Heart left ventricle (tissue), 13 donors: ENCODE data around the gene CX3CR1.

ENCODE experiments used
- CTCF ChIP-seq, 12 donors: fragments of 200-600 bp; sonication (generic) in 4 of 12; IDR thresholded peaks; one replicate each; pipeline versions ENCODE4 v1.5.0 to v1.8.0; 2018 to 2022; ENCODE audit warnings: antibody characterized with exemption in 12 of 12, mild to moderate bottlenecking in 5 of 12
- POLR2A ChIP-seq, 2 donors: fragments of 450-650 bp; IDR thresholded peaks; one replicate each; pipeline ENCODE4 v1.6.1; 2017; ENCODE audit warnings: antibody characterized with exemption in 2 of 2, mild to moderate bottlenecking in 2 of 2, moderate library complexity in 2 of 2
- donor health status: ischemic (EF 13 %, LVEDD 7.1; RV severe dilation, severe dysfunction).
- donor health status: DM: no; HTN: yes; CAD: no.
- donor health status: DM: no; HTN: no; CAD: no.
- donor health status: ischemic (EF 25% LVEDD 6.9; RV normal size, moderate dysfunction).
- donor health status: ischemic (EF 25% LVEDD 5.7; RV mildly dilated, moderate dysfunction).
- donor health status: ischemic (EF 35%, LVEDD 5.7; RV mildly dilated, moderate dysfunction).
- donor health status: nonischemic (EF 11% LVEDD 7.7; RV severe dilation, severe dysfunction).
- donor health status: DM: yes; HTN: yes; CAD: no.
- donor health status: PGD.
- donor health status: ischemic (EF 29% LVEDD 5.4; RV normal size, mild dysfunction).
- donor health status: nonischemic (EF 23%, LVEDD 6.1; RV moderate dilation, normal function).

- TF ChIP-seq POLR2A (IDR thresholded peaks at IDR 0.05) (no peak), CTCF (IDR thresholded peaks at IDR 0.05) (no peak)
Observed at GRCh38 chr3:39216176-39216790, 63.6 kb downstream of the CX3CR1 start.
